ENCODE data around the gene GTF2A1. TPM values are rescaled to one million over a fixed set of nuclear protein-coding genes. Genes with fewer than 3 reads are reported as not detected.

GTF2A1 gene
- total and polyA plus RNA-seq, 4 donors = 2.9 to 22.1 (median 9.7) TPM

DNA sequence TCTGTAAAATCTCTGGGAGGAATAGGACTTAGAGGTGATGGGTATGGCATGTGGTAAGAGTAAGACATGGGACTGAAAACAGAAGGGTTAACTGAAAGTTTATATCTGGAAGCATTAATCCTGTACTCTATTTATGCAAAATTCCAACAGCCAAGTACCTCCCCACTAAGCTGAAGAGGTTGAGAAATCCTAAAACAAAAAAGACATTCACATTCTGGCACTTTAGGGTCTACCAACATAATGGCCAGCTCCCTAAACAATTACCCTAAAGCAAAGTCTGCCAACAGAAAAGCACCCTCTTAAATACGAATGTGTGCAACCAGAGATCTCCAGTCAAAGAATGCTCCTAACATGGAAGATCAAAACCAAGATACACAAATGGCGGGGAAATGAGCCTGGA, 87.4 kb downstream of the GTF2A1 start:
- WGBS = 92% methylated on average over 2 of the region's 2 CpGs
- DNase-seq (ENCODE audit: low spot score) = no peak
- TF ChIP-seq GABPA (IDR thresholded peaks at IDR 0.05 in 1 of 2, conservative IDR thresholded peaks at IDR 0.05 in 1 of 2) = no peak
- no peak for TF ChIP-seq FOXA1 (IDR thresholded peaks at IDR 0.05)
- TF ChIP-seq YY1 (IDR thresholded peaks at IDR 0.05) = no peak
- TF ChIP-seq RAD21 (IDR thresholded peaks at IDR 0.05) = no peak
- TF ChIP-seq, protein P1, sequence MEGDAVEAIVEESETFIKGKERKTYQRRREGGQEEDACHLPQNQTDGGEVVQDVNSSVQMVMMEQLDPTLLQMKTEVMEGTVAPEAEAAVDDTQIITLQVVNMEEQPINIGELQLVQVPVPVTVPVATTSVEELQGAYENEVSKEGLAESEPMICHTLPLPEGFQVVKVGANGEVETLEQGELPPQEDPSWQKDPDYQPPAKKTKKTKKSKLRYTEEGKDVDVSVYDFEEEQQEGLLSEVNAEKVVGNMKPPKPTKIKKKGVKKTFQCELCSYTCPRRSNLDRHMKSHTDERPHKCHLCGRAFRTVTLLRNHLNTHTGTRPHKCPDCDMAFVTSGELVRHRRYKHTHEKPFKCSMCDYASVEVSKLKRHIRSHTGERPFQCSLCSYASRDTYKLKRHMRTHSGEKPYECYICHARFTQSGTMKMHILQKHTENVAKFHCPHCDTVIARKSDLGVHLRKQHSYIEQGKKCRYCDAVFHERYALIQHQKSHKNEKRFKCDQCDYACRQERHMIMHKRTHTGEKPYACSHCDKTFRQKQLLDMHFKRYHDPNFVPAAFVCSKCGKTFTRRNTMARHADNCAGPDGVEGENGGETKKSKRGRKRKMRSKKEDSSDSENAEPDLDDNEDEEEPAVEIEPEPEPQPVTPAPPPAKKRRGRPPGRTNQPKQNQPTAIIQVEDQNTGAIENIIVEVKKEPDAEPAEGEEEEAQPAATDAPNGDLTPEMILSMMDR (IDR thresholded peaks at IDR 0.05; ENCODE audit: low read depth, low read length, missing input control) = no peak
- TF ChIP-seq EGR1 (IDR thresholded peaks at IDR 0.05; ENCODE audit: low read depth in 2 of 2) = no peak
- no peak for TF ChIP-seq NR2F2 (IDR thresholded peaks at IDR 0.05)
- TF ChIP-seq, protein P2, sequence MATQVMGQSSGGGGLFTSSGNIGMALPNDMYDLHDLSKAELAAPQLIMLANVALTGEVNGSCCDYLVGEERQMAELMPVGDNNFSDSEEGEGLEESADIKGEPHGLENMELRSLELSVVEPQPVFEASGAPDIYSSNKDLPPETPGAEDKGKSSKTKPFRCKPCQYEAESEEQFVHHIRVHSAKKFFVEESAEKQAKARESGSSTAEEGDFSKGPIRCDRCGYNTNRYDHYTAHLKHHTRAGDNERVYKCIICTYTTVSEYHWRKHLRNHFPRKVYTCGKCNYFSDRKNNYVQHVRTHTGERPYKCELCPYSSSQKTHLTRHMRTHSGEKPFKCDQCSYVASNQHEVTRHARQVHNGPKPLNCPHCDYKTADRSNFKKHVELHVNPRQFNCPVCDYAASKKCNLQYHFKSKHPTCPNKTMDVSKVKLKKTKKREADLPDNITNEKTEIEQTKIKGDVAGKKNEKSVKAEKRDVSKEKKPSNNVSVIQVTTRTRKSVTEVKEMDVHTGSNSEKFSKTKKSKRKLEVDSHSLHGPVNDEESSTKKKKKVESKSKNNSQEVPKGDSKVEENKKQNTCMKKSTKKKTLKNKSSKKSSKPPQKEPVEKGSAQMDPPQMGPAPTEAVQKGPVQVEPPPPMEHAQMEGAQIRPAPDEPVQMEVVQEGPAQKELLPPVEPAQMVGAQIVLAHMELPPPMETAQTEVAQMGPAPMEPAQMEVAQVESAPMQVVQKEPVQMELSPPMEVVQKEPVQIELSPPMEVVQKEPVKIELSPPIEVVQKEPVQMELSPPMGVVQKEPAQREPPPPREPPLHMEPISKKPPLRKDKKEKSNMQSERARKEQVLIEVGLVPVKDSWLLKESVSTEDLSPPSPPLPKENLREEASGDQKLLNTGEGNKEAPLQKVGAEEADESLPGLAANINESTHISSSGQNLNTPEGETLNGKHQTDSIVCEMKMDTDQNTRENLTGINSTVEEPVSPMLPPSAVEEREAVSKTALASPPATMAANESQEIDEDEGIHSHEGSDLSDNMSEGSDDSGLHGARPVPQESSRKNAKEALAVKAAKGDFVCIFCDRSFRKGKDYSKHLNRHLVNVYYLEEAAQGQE (IDR thresholded peaks at IDR 0.05) = no peak
- TF ChIP-seq, protein P3, sequence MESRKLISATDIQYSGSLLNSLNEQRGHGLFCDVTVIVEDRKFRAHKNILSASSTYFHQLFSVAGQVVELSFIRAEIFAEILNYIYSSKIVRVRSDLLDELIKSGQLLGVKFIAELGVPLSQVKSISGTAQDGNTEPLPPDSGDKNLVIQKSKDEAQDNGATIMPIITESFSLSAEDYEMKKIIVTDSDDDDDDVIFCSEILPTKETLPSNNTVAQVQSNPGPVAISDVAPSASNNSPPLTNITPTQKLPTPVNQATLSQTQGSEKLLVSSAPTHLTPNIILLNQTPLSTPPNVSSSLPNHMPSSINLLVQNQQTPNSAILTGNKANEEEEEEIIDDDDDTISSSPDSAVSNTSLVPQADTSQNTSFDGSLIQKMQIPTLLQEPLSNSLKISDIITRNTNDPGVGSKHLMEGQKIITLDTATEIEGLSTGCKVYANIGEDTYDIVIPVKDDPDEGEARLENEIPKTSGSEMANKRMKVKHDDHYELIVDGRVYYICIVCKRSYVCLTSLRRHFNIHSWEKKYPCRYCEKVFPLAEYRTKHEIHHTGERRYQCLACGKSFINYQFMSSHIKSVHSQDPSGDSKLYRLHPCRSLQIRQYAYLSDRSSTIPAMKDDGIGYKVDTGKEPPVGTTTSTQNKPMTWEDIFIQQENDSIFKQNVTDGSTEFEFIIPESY (IDR thresholded peaks at IDR 0.05) = no peak
- TF ChIP-seq JUND (IDR thresholded peaks at IDR 0.05) = no peak
- no peak for TF ChIP-seq ATF3 (IDR thresholded peaks at IDR 0.05)
- TF ChIP-seq HNF4G (IDR thresholded peaks at IDR 0.05) = no peak
- no peak for TF ChIP-seq TAF1 (conservative IDR thresholded peaks at IDR 0.05)
- TF ChIP-seq FOXA2 (IDR thresholded peaks at IDR 0.05) = no peak
- no peak for TF ChIP-seq RXRA (IDR thresholded peaks at IDR 0.05)
- TF ChIP-seq HNF4A (conservative IDR thresholded peaks at IDR 0.05) = no peak
- TF ChIP-seq SP1 (IDR thresholded peaks at IDR 0.05) = no peak
- H3K27me3 ChIP-seq (ENCODE audit: control insufficient read depth in 4 of 4, insufficient read depth in 4 of 4, low read length in 3 of 4) = no peaks in the 10 kb centered on the region
- H3K27ac ChIP-seq (ENCODE audit: low read depth in 1 of 2, low read length in 2 of 2) = no peak overlapping the region
- H3K9ac ChIP-seq (ENCODE audit: low read depth in 1 of 2, low read length in 2 of 2) = no peak overlapping the region
- H3K4me1 ChIP-seq (ENCODE audit: control insufficient read depth in 4 of 4, insufficient read depth in 4 of 4, low read length in 3 of 4) = peaks cover 0 to 19% (median 8%) of the 10 kb centered on the region in 4 donors
- no peaks in the 10 kb centered on the region for H3K36me3 ChIP-seq (ENCODE audit: control insufficient read depth in 4 of 4, insufficient read depth in 3 of 4, low read depth in 1 of 4, low read length in 3 of 4)
- H3K9me3 ChIP-seq (ENCODE audit: control insufficient read depth in 4 of 4, low read length in 3 of 4) = no peaks in the 10 kb centered on the region
- no peak overlapping the region for H3K4me3 ChIP-seq (ENCODE audit: low read depth in 1 of 3, low read length in 3 of 3)

DNA sequence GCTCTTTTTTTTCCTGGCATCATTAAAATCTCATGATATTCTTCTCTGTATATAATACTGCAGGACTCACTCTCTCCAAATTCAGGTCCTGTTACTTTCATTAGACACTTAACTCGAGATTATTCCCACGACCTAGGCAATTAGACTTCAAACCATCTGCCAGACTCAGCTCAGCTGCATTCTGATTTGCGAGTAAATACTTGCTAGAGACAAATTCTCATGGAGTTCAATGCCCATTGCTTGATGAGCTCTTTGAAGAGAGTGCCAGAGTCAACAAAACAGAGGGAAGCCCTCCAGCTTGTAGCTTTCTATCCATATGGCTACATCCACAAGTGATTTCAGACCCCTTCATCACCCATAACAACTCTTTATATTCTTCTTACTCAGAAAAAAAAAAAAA, 88.3 kb downstream of the GTF2A1 start:
- no peak overlapping the region for H3K9ac ChIP-seq (ENCODE audit: low read depth in 1 of 2, low read length in 2 of 2)
- no peaks in the 10 kb centered on the region for H3K27me3 ChIP-seq (ENCODE audit: control insufficient read depth in 4 of 4, insufficient read depth in 4 of 4, low read length in 3 of 4)
- TF ChIP-seq RXRA (IDR thresholded peaks at IDR 0.05) = peak; percentile 35 to 52
- TF ChIP-seq, protein P3 (IDR thresholded peaks at IDR 0.05) = no peak
- no peak overlapping the region for H3K27ac ChIP-seq (ENCODE audit: low read depth in 1 of 2, low read length in 2 of 2)
- H3K9me3 ChIP-seq (ENCODE audit: control insufficient read depth in 4 of 4, low read length in 3 of 4) = no peaks in the 10 kb centered on the region
- no peaks in the 10 kb centered on the region for H3K36me3 ChIP-seq (ENCODE audit: control insufficient read depth in 4 of 4, insufficient read depth in 3 of 4, low read depth in 1 of 4, low read length in 3 of 4)
- no peak overlapping the region for H3K4me3 ChIP-seq (ENCODE audit: low read depth in 1 of 3, low read length in 3 of 3)
- H3K4me1 ChIP-seq (ENCODE audit: control insufficient read depth in 4 of 4, insufficient read depth in 4 of 4, low read length in 3 of 4) = peaks cover 0 to 19% (median 8%) of the 10 kb centered on the region in 4 donors
- 20% methylated on average over 3 of the region's 3 CpGs for WGBS
- no peak for DNase-seq (ENCODE audit: low spot score)
